PC-9 (cell line): ENCODE data around the gene AGTR2. TPM values are rescaled to one million over a fixed set of nuclear protein-coding genes. Genes with fewer than 3 reads are reported as not detected.
"Not testable (repeated sequence)": the region's sequence is repeated elsewhere in the genome, so short reads cannot be mapped to it uniquely, and the experiment has no call there.

Experiments
- Bru-seq: library from RNA; stranded (reverse); fragments of 400-500 nt; gene quantifications from one replicate; lab custom pipeline; 2021; lab: Mats Ljungman, UMichigan
- BruChase-seq, 2 experiments: library from RNA; stranded (reverse); fragments of 400-500 nt; gene quantifications; one replicate each; lab custom pipeline; 2021; lab: Mats Ljungman, UMichigan
- BruUV-seq: library from RNA; stranded (reverse); fragments of 400-500 nt; replicated peaks from 2 replicates; lab custom pipeline; 2021; lab: Mats Ljungman, UMichigan
- CTCF ChIA-PET: fragments of 300-600 bp; sonication (Branson Sonifier 250); formaldehyde crosslinking; loops from one replicate; lab custom pipeline; 2022; ENCODE audit warnings: antibody characterized with exemption; lab: Charles Lee
- POLR2A ChIA-PET: fragments of 300-600 bp; sonication (Branson Sonifier 250); formaldehyde crosslinking; loops from one replicate; lab custom pipeline; 2022; ENCODE audit warnings: antibody characterized with exemption; ENCODE audit not compliant: unreplicated experiment; lab: Charles Lee
- DNase-seq, 2 experiments: peaks; one replicate each; pipeline versions ENCODE4 v3.0.0 to v3.0.0-alpha.2; 2015 to 2022; ENCODE audit warnings: mixed read lengths in 1 of 2
- H2AFZ ChIP-seq: fragments of 200-600 bp; sonication (generic); 2 replicates; pipeline ENCODE4 v1.8.1; 2017; ENCODE audit warnings: antibody characterized with exemption
- H3F3A ChIP-seq: fragments of 200-600 bp; sonication (generic); 2 replicates; pipeline ENCODE4 v1.8.1; 2017; ENCODE audit warnings: antibody characterized with exemption, mild to moderate bottlenecking, low read depth; ENCODE audit not compliant: insufficient read depth
- H3K27ac ChIP-seq: fragments of 200-600 bp; sonication (generic); 2 replicates; pipeline ENCODE4 v1.6.1; 2016; ENCODE audit warnings: mixed run types
- H3K27me3 ChIP-seq: fragments of 200-600 bp; sonication (generic); 2 replicates; pipeline ENCODE4 v1.6.1; 2016; ENCODE audit warnings: low read depth, mixed run types; ENCODE audit not compliant: insufficient read depth
- H3K36me3 ChIP-seq: fragments of 200-600 bp; sonication (generic); 2 replicates; pipeline ENCODE4 v1.6.1; 2016; ENCODE audit warnings: low read depth, mixed run types
- H3K4me1 ChIP-seq: fragments of 200-600 bp; sonication (generic); replicated peaks from 2 replicates; pipeline ENCODE4 v1.6.1; 2016; ENCODE audit warnings: mixed run types; ENCODE audit not compliant: insufficient read depth
- H3K4me2 ChIP-seq: fragments of 200-600 bp; sonication (generic); 2 replicates; pipeline ENCODE4 v1.6.1; 2017; ENCODE audit warnings: mixed run types
- H3K4me3 ChIP-seq: fragments of 200-600 bp; sonication (generic); 2 replicates; pipeline ENCODE4 v1.6.1; 2016; ENCODE audit warnings: mixed run types
- H3K79me2 ChIP-seq: fragments of 200-600 bp; sonication (generic); 2 replicates; pipeline ENCODE4 v1.6.1; 2017; ENCODE audit warnings: low read depth, mixed run types
- H3K9me2 ChIP-seq: fragments of 200-600 bp; sonication (generic); 2 replicates; pipeline ENCODE4 v1.8.1; 2017; ENCODE audit warnings: mild to moderate bottlenecking; ENCODE audit not compliant: insufficient read depth
- H3K9me3 ChIP-seq: fragments of 200-600 bp; sonication (generic); 2 replicates; pipeline ENCODE4 v1.8.1; 2016; ENCODE audit warnings: low read depth; ENCODE audit not compliant: insufficient read depth
- H4K20me1 ChIP-seq: fragments of 200-600 bp; sonication (generic); 2 replicates; pipeline ENCODE4 v1.8.1; 2017; ENCODE audit not compliant: insufficient read depth
- EZH2 ChIP-seq: fragments of 200-600 bp; sonication (generic); IDR thresholded peaks from 2 replicates; pipeline ENCODE4 v1.8.0; 2017; ENCODE audit warnings: antibody characterized with exemption, low read depth
- intact Hi-C: fragments of 100-400 bp; cut with micrococcal nuclease; formaldehyde crosslinking; loops from one replicate; pipeline ENCODE4 v1.10.0; 2022; ENCODE audit not compliant: unreplicated experiment
- long read RNA-seq: library from polyadenylated mRNA; stranded (forward); transcript quantifications from one replicate; pipeline ENCODE4 v2.0.0, GENCODE V29; 2022
- total RNA-seq: library from RNA; stranded (reverse); gene quantifications from 2 replicates; pipeline ENCODE4 v1.2.3, GENCODE V29; 2021
- TF ChIP-seq, protein P1 (sequence below): fragments of 200-600 bp; sonication (generic); conservative IDR thresholded peaks from 2 replicates; pipeline ENCODE4 v1.6.1; 2017; ENCODE audit warnings: mixed run types, antibody characterized with exemption, mild to moderate bottlenecking, moderate library complexity

Gene AGTR2, protein sequence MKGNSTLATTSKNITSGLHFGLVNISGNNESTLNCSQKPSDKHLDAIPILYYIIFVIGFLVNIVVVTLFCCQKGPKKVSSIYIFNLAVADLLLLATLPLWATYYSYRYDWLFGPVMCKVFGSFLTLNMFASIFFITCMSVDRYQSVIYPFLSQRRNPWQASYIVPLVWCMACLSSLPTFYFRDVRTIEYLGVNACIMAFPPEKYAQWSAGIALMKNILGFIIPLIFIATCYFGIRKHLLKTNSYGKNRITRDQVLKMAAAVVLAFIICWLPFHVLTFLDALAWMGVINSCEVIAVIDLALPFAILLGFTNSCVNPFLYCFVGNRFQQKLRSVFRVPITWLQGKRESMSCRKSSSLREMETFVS
- total RNA-seq (not detected in 2 replicates), Bru-seq, nascent RNA (not detected), BruChase-seq, experiment 1, labeled RNA remaining after a 2-hour chase (not detected), BruChase-seq, experiment 2, labeled RNA remaining after a 6-hour chase (not detected)
- long read RNA-seq: 0 reads

DNA sequence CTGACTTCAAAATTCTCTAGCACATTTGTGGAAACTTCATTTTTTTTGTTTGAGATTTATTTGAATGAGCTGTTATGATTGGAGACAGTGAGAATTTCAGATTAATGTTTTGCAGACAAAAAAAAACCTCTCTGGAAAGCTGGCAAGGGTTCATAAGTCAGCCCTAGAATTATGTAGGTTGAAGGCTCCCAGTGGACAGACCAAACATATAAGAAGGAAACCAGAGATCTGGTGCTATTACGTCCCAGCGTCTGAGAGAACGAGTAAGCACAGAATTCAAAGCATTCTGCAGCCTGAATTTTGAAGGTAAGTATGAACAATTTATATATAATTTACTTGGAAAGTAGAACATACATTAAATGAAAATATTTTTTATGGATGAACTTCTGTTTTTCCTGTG, at the start of gene AGTR2:
Gene AGTR2, plus strand, starts transcription at position 234 of the 400 bp plus-strand sequence. CDS start 1,537 bp downstream, outside the sequence.
- H3K27me3 ChIP-seq: no peaks in the 10 kb centered on the region
- H3K4me3 ChIP-seq: no peak within 1 kb of the TSS
- no peak within 1 kb of the TSS for H3K4me2 ChIP-seq
- TF ChIP-seq EZH2: no peak
- TF ChIP-seq, protein P1, sequence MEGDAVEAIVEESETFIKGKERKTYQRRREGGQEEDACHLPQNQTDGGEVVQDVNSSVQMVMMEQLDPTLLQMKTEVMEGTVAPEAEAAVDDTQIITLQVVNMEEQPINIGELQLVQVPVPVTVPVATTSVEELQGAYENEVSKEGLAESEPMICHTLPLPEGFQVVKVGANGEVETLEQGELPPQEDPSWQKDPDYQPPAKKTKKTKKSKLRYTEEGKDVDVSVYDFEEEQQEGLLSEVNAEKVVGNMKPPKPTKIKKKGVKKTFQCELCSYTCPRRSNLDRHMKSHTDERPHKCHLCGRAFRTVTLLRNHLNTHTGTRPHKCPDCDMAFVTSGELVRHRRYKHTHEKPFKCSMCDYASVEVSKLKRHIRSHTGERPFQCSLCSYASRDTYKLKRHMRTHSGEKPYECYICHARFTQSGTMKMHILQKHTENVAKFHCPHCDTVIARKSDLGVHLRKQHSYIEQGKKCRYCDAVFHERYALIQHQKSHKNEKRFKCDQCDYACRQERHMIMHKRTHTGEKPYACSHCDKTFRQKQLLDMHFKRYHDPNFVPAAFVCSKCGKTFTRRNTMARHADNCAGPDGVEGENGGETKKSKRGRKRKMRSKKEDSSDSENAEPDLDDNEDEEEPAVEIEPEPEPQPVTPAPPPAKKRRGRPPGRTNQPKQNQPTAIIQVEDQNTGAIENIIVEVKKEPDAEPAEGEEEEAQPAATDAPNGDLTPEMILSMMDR: no peak
- no peaks in the 10 kb centered on the region for H3K4me1 ChIP-seq
- no peaks in the 10 kb centered on the region for H3F3A ChIP-seq
- H3K36me3 ChIP-seq: no peaks in the 10 kb centered on the region
- intact Hi-C loops: no loop called here
- no peaks in the 10 kb centered on the region for H3K9me2 ChIP-seq
- no peak within 1 kb of the TSS for H2AFZ ChIP-seq
- DNase-seq: no peak
- no peaks in the 10 kb centered on the region for H3K79me2 ChIP-seq
- no TSS peak for BruUV-seq
- H3K27ac ChIP-seq: no peak within 1 kb of the TSS
- CTCF ChIA-PET: no interaction called here
- no peaks in the 10 kb centered on the region for H4K20me1 ChIP-seq
- POLR2A ChIA-PET: no interaction called here
- H3K9me3 ChIP-seq: no peaks in the 10 kb centered on the region

DNA sequence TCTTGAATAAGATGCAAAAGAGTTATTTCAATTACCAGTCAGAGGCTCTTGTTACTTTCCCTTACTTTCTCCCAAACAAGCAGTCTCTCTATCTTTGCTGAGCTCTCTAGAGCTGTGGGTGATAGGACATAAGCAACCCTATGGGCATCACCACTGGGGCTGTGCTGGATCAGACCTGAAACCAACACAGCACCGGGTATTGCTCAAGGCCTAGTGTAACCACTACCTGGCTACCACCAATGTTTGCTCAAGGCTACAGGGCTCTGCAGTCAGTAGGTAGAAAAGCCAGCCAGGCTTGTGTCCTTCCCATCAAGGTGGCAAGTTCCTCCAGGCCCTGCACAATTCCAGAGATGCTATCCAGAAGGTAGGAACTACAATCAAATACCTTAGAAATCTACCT, 35.3 kb upstream of the AGTR2 start:
- no TSS peak for BruUV-seq
- H3K9me2 ChIP-seq: no peaks in the 10 kb centered on the region; the same call in 1 of the 2 replicates
- no peaks in the 10 kb centered on the region for H3F3A ChIP-seq
- H3K9me3 ChIP-seq: no peaks in the 10 kb centered on the region
- ChIA-PET POLR2A (no interaction called here), CTCF (no interaction called here)
- no peaks in the 10 kb centered on the region for H3K36me3 ChIP-seq
- H3K27ac ChIP-seq: no peak overlapping the region
- DNase-seq: no peak
- no peak overlapping the region for H2AFZ ChIP-seq
- no peak overlapping the region for H3K4me3 ChIP-seq
- H3K4me2 ChIP-seq: no peak overlapping the region
- no peaks in the 10 kb centered on the region for H4K20me1 ChIP-seq
- TF ChIP-seq EZH2: no peak
- TF ChIP-seq, protein P1: no peak
- intact Hi-C loops: no loop called here
- H3K27me3 ChIP-seq: no peaks in the 10 kb centered on the region
- H3K4me1 ChIP-seq: no peaks in the 10 kb centered on the region
- H3K79me2 ChIP-seq: no peaks in the 10 kb centered on the region

DNA sequence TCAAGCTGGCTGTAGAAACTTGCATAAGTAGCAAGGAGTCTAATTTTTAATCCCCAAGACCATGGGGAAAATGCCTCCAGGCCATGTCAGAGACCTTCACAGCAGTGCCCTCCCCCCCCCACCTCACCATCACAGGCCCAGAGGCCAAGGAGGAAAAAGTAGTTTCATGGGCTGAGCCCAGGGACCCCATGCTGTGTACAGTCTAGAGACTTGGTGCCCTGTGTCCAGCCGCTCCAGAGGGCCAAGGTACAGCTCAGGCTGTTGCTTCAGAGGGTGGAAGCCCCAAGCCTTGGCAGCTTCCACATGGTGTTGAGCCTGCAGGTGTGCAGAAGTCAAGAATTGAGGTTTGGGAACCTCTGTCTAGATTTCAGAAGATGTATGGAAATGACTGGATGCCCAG, 29.3 kb upstream of the AGTR2 start:
- H3K27ac ChIP-seq, H4K20me1 ChIP-seq, CTCF ChIA-PET, H3K79me2 ChIP-seq, H3K4me1 ChIP-seq, H3K4me3 ChIP-seq, H3K4me2 ChIP-seq, H3F3A ChIP-seq, H3K27me3 ChIP-seq, H3K9me2 ChIP-seq, H2AFZ ChIP-seq, BruUV-seq, DNase-seq, intact Hi-C loops, H3K9me3 ChIP-seq, H3K36me3 ChIP-seq, POLR2A ChIA-PET: not testable (repeated sequence)
